Prostate gland (tissue), 2 donors: ENCODE data around the gene SUPT3H. TPM values are rescaled to one million over a fixed set of nuclear protein-coding genes. Genes with fewer than 3 reads are reported as not detected.

Source experiments
- DNase-seq: peaks from one replicate; pipeline ENCODE4 v3.0.0-alpha.2; 2019; ENCODE audit warnings: low spot score
- H3K27ac ChIP-seq, 2 donors: fragments of 200-600 bp; sonication (generic); 2 replicates each; pipeline ENCODE4 v1.5.1; 2017 to 2019
- H3K27me3 ChIP-seq: fragments of 200-600 bp; sonication (generic); replicated peaks from 2 replicates; pipeline ENCODE4 v1.5.1; 2019; ENCODE audit not compliant: insufficient read depth
- H3K36me3 ChIP-seq, 2 donors: fragments of 200-600 bp; sonication (generic); 1 replicate in 1 of 2; 2 replicates in 1 of 2; pipeline versions ENCODE4 v1.5.1 to v1.8.1; 2017 to 2019
- H3K4me1 ChIP-seq: fragments of 200-600 bp; sonication (generic); replicated peaks from 2 replicates; pipeline ENCODE4 v1.5.1; 2019
- H3K4me3 ChIP-seq, 2 donors: fragments of 200-600 bp; sonication (generic); 2 replicates each; pipeline ENCODE4 v1.5.1; 2017 to 2019
- H3K9me3 ChIP-seq: fragments of 200-600 bp; sonication (generic); 2 replicates; pipeline ENCODE4 v1.5.1; 2017
- POLR2A ChIP-seq: fragments of 450-650 bp; IDR thresholded peaks from one replicate; pipeline ENCODE4 v1.6.1; 2016; ENCODE audit warnings: antibody characterized with exemption, mild to moderate bottlenecking
- POLR2AphosphoS5 ChIP-seq: sonication (generic); formaldehyde crosslinking; IDR thresholded peaks from one replicate; pipeline ENCODE4 v1.6.1; 2017; ENCODE audit warnings: antibody characterized with exemption
- WGBS: methylation state at CpG from one replicate; pipeline ENCODE4 v1.1.5; 2018; 5-methylcytosine and 5-hydroxymethylcytosine counted together
- intact Hi-C: fragments of 100-400 bp; cut with DNase I; formaldehyde crosslinking; loops from one replicate; pipeline ENCODE4 v1.14.2; 2022
- total RNA-seq, 2 donors: library from RNA; depleted of rRNA; stranded (reverse); fragments of >200 nt; gene quantifications; one replicate each; pipeline ENCODE4 v1.1.0, GENCODE V29; 2016
- TF ChIP-seq, protein P1 (sequence below), 4 experiments: fragments of 200-600 bp in 2 of 4; fragments of 450-650 bp in 2 of 4; sonication (generic) in 2 of 4; IDR thresholded peaks; 1 replicate in 3 of 4; 2 replicates in 1 of 4; pipeline ENCODE4 v1.5.1; 2016 to 2019; ENCODE audit warnings: antibody characterized with exemption in 4 of 4, mild to moderate bottlenecking in 2 of 4, moderate library complexity in 2 of 4

SUPT3H gene
- total RNA-seq, 2 donors from 2014 or later, result 4.6 to 13.1 TPM

DNA sequence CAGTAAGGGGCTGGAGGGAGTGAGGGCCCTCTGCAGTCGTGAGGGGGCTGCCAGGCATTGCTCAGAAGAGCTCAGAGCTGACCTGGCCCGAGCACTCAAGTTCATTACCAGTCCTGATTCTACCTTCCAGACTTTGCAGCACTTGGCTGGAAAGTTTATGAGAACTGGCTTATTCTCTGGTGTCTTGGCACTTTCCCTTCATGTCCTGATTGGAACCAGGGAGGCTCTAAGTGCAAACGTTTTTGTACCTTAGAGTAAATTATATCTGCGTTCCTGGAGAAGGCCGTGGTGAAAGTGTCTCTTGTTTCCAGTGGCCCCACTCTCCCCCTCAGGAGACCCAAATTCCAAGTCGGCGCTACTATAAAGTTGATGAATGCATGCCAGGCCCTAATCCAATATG, 587.9 kb downstream of the SUPT3H start:
- TF ChIP-seq POLR2AphosphoS5 (peak; percentile 79), POLR2A (no peak)
- TF ChIP-seq, protein P1, sequence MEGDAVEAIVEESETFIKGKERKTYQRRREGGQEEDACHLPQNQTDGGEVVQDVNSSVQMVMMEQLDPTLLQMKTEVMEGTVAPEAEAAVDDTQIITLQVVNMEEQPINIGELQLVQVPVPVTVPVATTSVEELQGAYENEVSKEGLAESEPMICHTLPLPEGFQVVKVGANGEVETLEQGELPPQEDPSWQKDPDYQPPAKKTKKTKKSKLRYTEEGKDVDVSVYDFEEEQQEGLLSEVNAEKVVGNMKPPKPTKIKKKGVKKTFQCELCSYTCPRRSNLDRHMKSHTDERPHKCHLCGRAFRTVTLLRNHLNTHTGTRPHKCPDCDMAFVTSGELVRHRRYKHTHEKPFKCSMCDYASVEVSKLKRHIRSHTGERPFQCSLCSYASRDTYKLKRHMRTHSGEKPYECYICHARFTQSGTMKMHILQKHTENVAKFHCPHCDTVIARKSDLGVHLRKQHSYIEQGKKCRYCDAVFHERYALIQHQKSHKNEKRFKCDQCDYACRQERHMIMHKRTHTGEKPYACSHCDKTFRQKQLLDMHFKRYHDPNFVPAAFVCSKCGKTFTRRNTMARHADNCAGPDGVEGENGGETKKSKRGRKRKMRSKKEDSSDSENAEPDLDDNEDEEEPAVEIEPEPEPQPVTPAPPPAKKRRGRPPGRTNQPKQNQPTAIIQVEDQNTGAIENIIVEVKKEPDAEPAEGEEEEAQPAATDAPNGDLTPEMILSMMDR (IDR thresholded peaks at IDR 0.05), result no peak
- no peak overlapping the region for H3K4me3 ChIP-seq
- no peaks in the 10 kb centered on the region for H3K9me3 ChIP-seq
- intact Hi-C loops, result no loop called here
- peak overlapping the region in 1 of 2 donors; percentile 30 for H3K27ac ChIP-seq
- no peaks in the 10 kb centered on the region for H3K27me3 ChIP-seq
- no peaks in the 10 kb centered on the region for H3K36me3 ChIP-seq
- peaks cover 6% of the 10 kb centered on the region for H3K4me1 ChIP-seq
- peak; percentile 59 for DNase-seq
- WGBS, result 10% methylated on average over 7 of the region's 7 CpGs

DNA sequence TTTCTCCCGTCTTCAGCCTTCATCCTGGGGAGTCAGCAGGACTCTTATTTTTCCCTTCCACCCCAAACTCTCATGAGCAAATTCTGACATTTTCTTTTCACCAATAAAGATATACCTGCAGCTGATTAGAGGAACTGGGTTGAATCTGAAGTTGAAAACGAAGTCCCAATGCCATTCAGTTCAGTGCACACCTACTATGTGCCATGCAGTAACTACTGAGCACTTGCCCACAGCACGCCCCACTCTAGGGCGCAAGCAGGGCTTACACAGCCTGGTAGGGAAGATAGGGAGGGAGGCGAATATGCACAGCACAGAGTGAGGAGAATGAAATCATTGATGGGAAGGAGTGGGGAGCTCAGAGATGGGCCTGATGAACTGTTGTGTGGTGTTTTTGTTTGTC, 588.7 kb downstream of the SUPT3H start:
- 90% methylated on average over 5 of the region's 5 CpGs for WGBS
- H3K27me3 ChIP-seq, result no peaks in the 10 kb centered on the region

DNA sequence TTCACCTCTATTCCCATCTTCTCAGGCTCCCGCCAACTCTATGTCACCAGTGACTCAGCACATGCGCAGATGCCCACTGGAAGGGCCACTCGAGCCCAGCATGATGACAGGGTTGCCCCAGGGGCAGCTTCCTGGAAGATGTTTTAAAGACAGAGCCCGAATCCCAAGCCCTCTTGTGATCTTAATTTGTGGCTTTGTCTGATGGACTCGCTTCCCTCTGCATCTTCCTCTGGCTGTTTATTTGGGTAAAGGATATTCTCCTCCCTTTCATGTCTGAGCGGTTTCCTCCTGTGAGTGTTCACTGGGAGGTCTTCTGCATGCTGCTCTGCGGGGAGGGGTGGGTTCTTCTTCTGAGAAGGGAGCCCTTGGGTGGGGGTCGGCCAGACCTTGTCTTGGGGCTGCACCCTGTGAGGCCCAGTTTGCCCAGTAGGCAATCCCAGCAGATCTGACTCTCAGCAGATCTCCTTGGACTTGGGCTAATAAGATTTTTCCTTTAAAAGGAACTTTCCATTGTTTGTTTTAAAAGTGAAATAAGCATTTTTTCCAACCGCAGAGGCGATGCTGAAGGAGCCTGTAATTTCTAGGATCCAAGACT, 589.2 kb downstream of the SUPT3H start:
- 80% methylated on average over 10 of the region's 10 CpGs for WGBS
- intact Hi-C loops, result no loop called here
- no peak for DNase-seq
- no peaks in the 10 kb centered on the region for H3K36me3 ChIP-seq
- H3K4me1 ChIP-seq, result peaks cover 6% of the 10 kb centered on the region
- no peak for TF ChIP-seq POLR2AphosphoS5
- TF ChIP-seq, protein P1 (IDR thresholded peaks at IDR 0.05), result no peak
- H3K27me3 ChIP-seq, result no peaks in the 10 kb centered on the region
- no peak overlapping the region for H3K4me3 ChIP-seq
- no peaks in the 10 kb centered on the region for H3K9me3 ChIP-seq
- H3K27ac ChIP-seq, result no peak overlapping the region

More for the DNA sequence above, 588.7 kb downstream of the SUPT3H start:
- no peak for DNase-seq
- peak overlapping the region in 1 of 2 donors; percentile 30 for H3K27ac ChIP-seq
- no peaks in the 10 kb centered on the region for H3K9me3 ChIP-seq
- H3K36me3 ChIP-seq, result no peaks in the 10 kb centered on the region
- H3K4me3 ChIP-seq, result no peak overlapping the region
- peaks cover 6% of the 10 kb centered on the region for H3K4me1 ChIP-seq
- TF ChIP-seq POLR2A, result no peak
- TF ChIP-seq POLR2AphosphoS5, result no peak
- TF ChIP-seq, protein P1 (IDR thresholded peaks at IDR 0.05), result no peak
- intact Hi-C loops, result no loop called here

DNA sequence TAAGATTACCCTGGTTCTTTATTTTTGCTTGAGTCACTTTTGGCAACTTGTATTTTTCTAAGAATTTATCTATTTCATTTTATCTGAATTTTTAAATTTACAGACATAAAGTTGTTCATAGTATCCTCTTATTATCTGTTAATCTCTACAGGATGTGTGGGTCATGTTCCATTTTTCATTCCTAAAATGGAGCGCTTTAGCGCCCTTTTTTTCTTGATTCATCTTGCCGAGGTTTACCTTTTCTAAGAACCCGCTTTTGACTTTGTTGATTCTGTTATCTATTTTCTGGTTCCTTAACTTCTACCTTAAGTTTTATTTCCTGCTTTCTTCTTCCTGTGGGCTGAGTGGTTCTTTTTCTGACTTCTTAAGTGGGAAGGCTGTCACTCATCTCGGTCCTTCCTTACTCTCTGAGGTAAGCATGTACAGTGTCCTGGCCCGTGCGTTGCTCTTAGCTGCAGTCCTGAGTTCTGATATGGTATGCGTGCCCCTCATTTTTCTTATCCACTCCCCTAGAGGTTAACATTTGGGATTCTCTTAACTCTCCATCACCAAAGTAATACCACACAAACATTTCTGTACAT, 590.4 kb downstream of the SUPT3H start:
- H3K4me1 ChIP-seq, result peaks cover 6% of the 10 kb centered on the region
- WGBS, result 94% methylated on average over 8 of the region's 8 CpGs
- DNase-seq, result no peak
- H3K4me3 ChIP-seq, result no peak overlapping the region
- no peak overlapping the region for H3K27ac ChIP-seq
- intact Hi-C loops, result no loop called here
- H3K36me3 ChIP-seq, result no peaks in the 10 kb centered on the region
- no peaks in the 10 kb centered on the region for H3K27me3 ChIP-seq
- H3K9me3 ChIP-seq, result no peaks in the 10 kb centered on the region
- TF ChIP-seq POLR2AphosphoS5, result no peak

DNA sequence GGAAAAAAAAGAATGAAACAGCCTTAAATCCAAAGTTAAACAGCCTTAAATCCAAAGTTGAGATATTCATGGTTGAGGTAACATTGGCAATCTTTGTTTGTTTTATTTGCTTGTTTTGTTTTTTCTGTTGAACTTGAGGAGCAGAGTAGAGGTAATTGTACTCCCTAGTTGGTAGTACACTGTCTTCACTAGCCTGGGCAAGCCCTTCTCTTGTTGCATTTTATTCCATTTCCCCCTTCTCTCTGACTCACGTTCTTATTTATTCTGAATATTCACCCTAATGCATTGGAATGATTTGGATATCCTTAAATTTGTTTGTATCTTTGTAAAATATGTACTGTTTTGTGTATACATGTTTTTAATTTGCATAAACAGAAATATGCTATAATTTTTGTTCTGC, 592.6 kb downstream of the SUPT3H start:
- 44% methylated on average over 1 of the region's 1 CpG for WGBS
- intact Hi-C loops, result no loop called here

More for the DNA sequence above, 592.6 kb downstream of the SUPT3H start:
- Histone ChIP-seq H3K4me3 (no peak overlapping the region), H3K27me3 (no peaks in the 10 kb centered on the region), H3K9me3 (no peaks in the 10 kb centered on the region), H3K27ac (no peak overlapping the region), H3K36me3 (no peaks in the 10 kb centered on the region), H3K4me1 (peaks cover 3% of the 10 kb centered on the region)
- TF ChIP-seq POLR2A (no peak), POLR2AphosphoS5 (no peak)
- TF ChIP-seq, protein P1 (IDR thresholded peaks at IDR 0.05), result no peak
- DNase-seq, result no peak
